Hepatocyte (in vitro differentiated cells): ENCODE measurements around the gene ORM2.

ENCODE experiments used
- CTCF ChIP-seq: fragments of 200-600 bp; sonication (generic); IDR thresholded peaks from 2 replicates; pipeline ENCODE4 v1.5.1; 2016; ENCODE audit warnings: antibody characterized with exemption, mild to moderate bottlenecking; ENCODE audit not compliant: poor library complexity
- EZH2 ChIP-seq: fragments of 200-600 bp; sonication (generic); IDR thresholded peaks from 2 replicates; pipeline ENCODE4 v1.6.1; 2016; ENCODE audit warnings: antibody characterized with exemption, mild to moderate bottlenecking, borderline replicate concordance

GRCh38 chr9:114365194-114365593, 35.5 kb downstream of the ORM2 start:
- TF ChIP-seq EZH2, result no peak
- no peak for TF ChIP-seq CTCF
